GM13976 (cell line): ENCODE data around the gene SNED1.

Experiments used
- DNase-seq: peaks from one replicate; pipeline ENCODE4 v3.0.0; 2012; ENCODE audit warnings: low spot score
- CTCF ChIP-seq: IDR thresholded peaks from 2 replicates; pipeline ENCODE4 v1.5.1; 2012; ENCODE audit warnings: borderline replicate concordance, mild to moderate bottlenecking; ENCODE audit not compliant: insufficient read depth; ENCODE audit errors: extremely low read depth, missing control alignments, control extremely low read depth
- in situ Hi-C: fragments of 300-500 bp; cut with MboI; formaldehyde crosslinking; loops from one replicate; pipeline ENCODE4 v1.12.0; 2022; ENCODE audit warnings: low sequenced_read_pairs, mixed read lengths, inconsistent platforms; ENCODE audit not compliant: unreplicated experiment

SNED1 gene

GRCh38 chr2:241126201-241126611 is 127.8 kb downstream of the SNED1 start:
- in situ Hi-C loops = no loop called here
- no peak for TF ChIP-seq CTCF
- DNase-seq = no peak

GRCh38 chr2:241126771-241127202 is 128.4 kb downstream of the SNED1 start:
- TF ChIP-seq CTCF = no peak
- no peak for DNase-seq
- in situ Hi-C loops = no loop called here

DNA sequence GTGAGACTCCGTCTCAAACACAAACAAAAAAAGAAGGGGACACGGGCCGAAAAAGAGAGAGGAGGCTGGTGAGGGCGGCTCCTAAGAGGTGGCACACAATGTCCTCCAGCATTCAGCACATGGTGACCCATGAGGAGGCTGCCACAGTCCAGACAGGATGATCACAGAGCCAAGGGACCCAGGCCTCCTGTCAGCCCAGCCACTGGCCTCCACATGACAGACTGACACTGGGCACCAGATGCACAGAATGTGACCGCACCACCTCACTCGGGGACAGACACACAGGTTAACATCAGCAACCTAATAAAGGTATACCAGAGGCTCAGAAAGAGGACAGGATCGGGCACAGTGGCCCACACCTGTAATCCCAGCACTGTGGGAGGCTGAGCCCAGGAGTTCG is 129.8 kb downstream of the SNED1 start:
- in situ Hi-C loops = no loop called here
- no peak for TF ChIP-seq CTCF
- no peak for DNase-seq

DNA sequence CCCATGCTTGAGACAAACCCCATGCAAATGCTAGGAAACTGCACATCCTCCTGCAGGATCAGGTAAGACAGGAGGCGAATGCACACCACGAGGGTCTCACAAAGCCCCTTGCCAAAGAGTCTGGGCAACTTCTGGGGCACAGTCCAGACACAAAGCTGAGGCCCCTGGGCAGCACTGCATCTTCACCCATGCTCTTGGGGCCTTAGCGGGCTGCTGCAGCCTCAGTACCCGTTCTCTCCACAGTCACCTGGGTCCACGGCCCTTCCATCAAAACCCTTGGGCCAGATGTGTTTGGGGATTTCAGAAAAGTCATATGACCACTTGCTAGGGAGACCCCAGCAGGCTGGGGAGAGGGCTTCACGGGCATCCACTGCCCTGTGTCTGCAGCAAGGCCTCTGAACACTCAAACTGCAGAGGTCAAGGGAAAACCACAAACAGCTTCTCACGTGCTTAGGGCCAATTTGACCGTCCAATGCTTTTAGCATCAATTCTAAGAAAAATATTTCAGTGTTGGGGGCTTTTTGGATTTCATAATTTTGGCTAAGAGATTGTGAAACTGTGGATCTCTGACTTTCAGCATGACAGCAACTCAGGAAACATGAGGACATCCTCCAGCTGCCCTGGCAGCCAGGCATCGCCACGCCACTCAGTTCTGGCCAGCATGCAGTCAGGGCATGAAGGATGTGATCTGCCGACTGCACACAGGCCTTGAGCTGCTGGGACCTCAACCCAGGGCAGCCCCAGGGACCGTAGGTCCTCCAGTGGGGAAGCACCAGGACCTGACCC is 130.9 kb downstream of the SNED1 start:
- DNase-seq = no peak
- in situ Hi-C loops = no loop called here
- TF ChIP-seq CTCF = no peak

GRCh38 chr2:241130316-241130715 is 131.9 kb downstream of the SNED1 start:
- no peak for DNase-seq
- in situ Hi-C loops = no loop called here
- TF ChIP-seq CTCF = no peak

- in situ Hi-C loops = no loop called here
- no peak for DNase-seq
- TF ChIP-seq CTCF = no peak
These were observed 133.1 kb downstream of the SNED1 start for GRCh38 chr2:241131531-241131930.
